GM13977 (cell line): ENCODE data around the gene CLEC18A.

Experiments used
- DNase-seq: peaks from one replicate; pipeline ENCODE4 v3.0.0; 2012; ENCODE audit warnings: low spot score
- CTCF ChIP-seq: IDR thresholded peaks from 2 replicates; pipeline ENCODE4 v1.5.1; 2012; ENCODE audit warnings: mild to moderate bottlenecking, control low read depth; ENCODE audit not compliant: insufficient read depth; ENCODE audit errors: extremely low read depth, missing control alignments
- in situ Hi-C: fragments of 300-500 bp; cut with MboI; formaldehyde crosslinking; loops from one replicate; pipeline ENCODE4 v1.12.0; 2022; ENCODE audit warnings: low sequenced_read_pairs, low pct_unique_long_range_greater_than_20kb, mixed read lengths, inconsistent platforms; ENCODE audit not compliant: unreplicated experiment

The CLEC18A gene

GRCh38 chr16:69910964-69911363 lies 40.2 kb upstream of the CLEC18A start:
- in situ Hi-C loops: no loop called here
- no peak for DNase-seq
- no peak for TF ChIP-seq CTCF

- in situ Hi-C loops: no loop called here
- no peak for DNase-seq
- TF ChIP-seq CTCF: no peak
Measured at GRCh38 chr16:69916462-69916861, 34.7 kb upstream of the CLEC18A start.

GRCh38 chr16:69917311-69917710 lies 33.8 kb upstream of the CLEC18A start:
- TF ChIP-seq CTCF: no peak
- no peak for DNase-seq
- in situ Hi-C loops: no loop called here

- no peak for TF ChIP-seq CTCF
- in situ Hi-C loops: no loop called here
- no peak for DNase-seq
Measured at GRCh38 chr16:69917739-69918138, 33.4 kb upstream of the CLEC18A start.

- no peak for DNase-seq
- TF ChIP-seq CTCF: no peak
- in situ Hi-C loops: no loop called here
Measured at GRCh38 chr16:69918241-69918640, 32.9 kb upstream of the CLEC18A start.

GRCh38 chr16:69921127-69921526 lies 30.0 kb upstream of the CLEC18A start:
- TF ChIP-seq CTCF: no peak
- in situ Hi-C loops: no loop called here
- DNase-seq: no peak

- no peak for TF ChIP-seq CTCF
- in situ Hi-C loops: no loop called here
- no peak for DNase-seq
Measured at GRCh38 chr16:69922200-69922599, 28.9 kb upstream of the CLEC18A start.
